HEK293T (cell line): ENCODE results near the gene CLINT1.

Experiments used
- BHLHE40 ChIP-seq: fragments of 450-650 bp; IDR thresholded peaks from 2 replicates; pipeline ENCODE4 v1.6.1; 2016; ENCODE audit warnings: mild to moderate bottlenecking, moderate library complexity, borderline replicate concordance
- CTBP1 ChIP-seq: fragments of 450-650 bp; IDR thresholded peaks from 2 replicates; pipeline ENCODE4 v1.6.1; 2016; ENCODE audit warnings: borderline replicate concordance
- ELF4 ChIP-seq: fragments of 450-650 bp; IDR thresholded peaks from 2 replicates; pipeline ENCODE4 v1.6.1; 2017; ENCODE audit warnings: antibody characterized with exemption
- FOXA1 ChIP-seq: fragments of 450-650 bp; IDR thresholded peaks from 2 replicates; pipeline ENCODE4 v1.6.1; 2016; ENCODE audit warnings: mild to moderate bottlenecking
- FOXK2 ChIP-seq: fragments of 450-650 bp; IDR thresholded peaks from 2 replicates; pipeline ENCODE4 v1.6.1; 2016; ENCODE audit warnings: mild to moderate bottlenecking
- FOXM1 ChIP-seq: fragments of 450-650 bp; IDR thresholded peaks from 2 replicates; pipeline ENCODE4 v1.6.1; 2017; ENCODE audit warnings: mild to moderate bottlenecking, borderline replicate concordance
- LEF1 ChIP-seq: fragments of 450-650 bp; IDR thresholded peaks from 2 replicates; pipeline ENCODE4 v1.6.1; 2017; ENCODE audit warnings: mild to moderate bottlenecking, borderline replicate concordance
- NFRKB ChIP-seq: fragments of 450-650 bp; IDR thresholded peaks from 2 replicates; pipeline ENCODE4 v1.6.1; 2016; ENCODE audit warnings: mild to moderate bottlenecking, moderate library complexity
- PKNOX1 ChIP-seq: fragments of 450-650 bp; IDR thresholded peaks from 2 replicates; pipeline ENCODE4 v1.6.1; 2016
- SP1 ChIP-seq: fragments of 450-650 bp; IDR thresholded peaks from 2 replicates; pipeline ENCODE4 v1.6.1; 2017
- SUZ12 ChIP-seq: fragments of 450-650 bp; IDR thresholded peaks from 2 replicates; pipeline ENCODE4 v1.6.1; 2016; ENCODE audit warnings: mild to moderate bottlenecking
- ZNF384 ChIP-seq: fragments of 450-650 bp; IDR thresholded peaks from 2 replicates; pipeline ENCODE4 v1.6.1; 2016

GRCh38 chr5:157756122-157756521, 102.8 kb downstream of the CLINT1 start:
- TF ChIP-seq FOXM1 = no peak
- no peak for TF ChIP-seq BHLHE40
- no peak for TF ChIP-seq SP1
- TF ChIP-seq CTBP1 = no peak
- TF ChIP-seq ZNF384 = no peak
- TF ChIP-seq FOXA1 = no peak
- TF ChIP-seq LEF1 = no peak
- TF ChIP-seq SUZ12 = no peak
- TF ChIP-seq NFRKB = no peak
- no peak for TF ChIP-seq ELF4
- no peak for TF ChIP-seq FOXK2
- no peak for TF ChIP-seq PKNOX1
